HEK293 (cell line): Measurements from ENCODE around the gene NUMA1.

Experiments
- PATZ1 ChIP-seq: fragments of 450-650 bp; formaldehyde crosslinking; IDR thresholded peaks from 2 replicates; pipeline ENCODE4 v1.5.1; 2016; ENCODE audit warnings: missing biosample characterization, missing genetic modification characterization
- PRDM10 ChIP-seq: fragments of 450-650 bp; formaldehyde crosslinking; IDR thresholded peaks from 2 replicates; pipeline ENCODE4 v1.5.1; 2016; ENCODE audit warnings: missing biosample characterization, missing genetic modification characterization
- SP7 ChIP-seq: fragments of 450-650 bp; formaldehyde crosslinking; IDR thresholded peaks from 2 replicates; pipeline ENCODE4 v1.5.1; 2016; ENCODE audit warnings: missing biosample characterization, missing genetic modification characterization
- TRIM28 ChIP-seq: IDR thresholded peaks from 2 replicates; pipeline ENCODE4 v1.6.1; 2011; ENCODE audit warnings: low read length, control low read depth, borderline replicate concordance
- ZBTB11 ChIP-seq: fragments of 450-650 bp; formaldehyde crosslinking; conservative IDR thresholded peaks from 2 replicates; pipeline ENCODE4 v1.5.1; 2016; ENCODE audit warnings: low read depth, missing biosample characterization, missing genetic modification characterization
- ZNF132 ChIP-seq: fragments of 450-650 bp; formaldehyde crosslinking; IDR thresholded peaks from 2 replicates; pipeline ENCODE4 v1.5.1; 2017; ENCODE audit warnings: missing biosample characterization, missing genetic modification characterization, borderline replicate concordance
- ZNF169 ChIP-seq: fragments of 450-650 bp; formaldehyde crosslinking; IDR thresholded peaks from 2 replicates; pipeline ENCODE4 v1.5.1; 2016; ENCODE audit warnings: missing biosample characterization, missing genetic modification characterization
- ZNF274 ChIP-seq, 2 experiments: fragments of 200-500 bp in 1 of 2; fragments of 450-650 bp in 1 of 2; sonication (Bioruptor generic) in 1 of 2; formaldehyde crosslinking in 1 of 2; IDR thresholded peaks; 2 replicates each; pipeline versions ENCODE4 v1.5.1 to v1.6.1; 2014 to 2016; ENCODE audit warnings: borderline replicate concordance in 1 of 2, inconsistent platforms in 1 of 2, low read length in 1 of 2, missing biosample characterization in 1 of 2, missing genetic modification characterization in 1 of 2
- ZNF518A ChIP-seq: fragments of 450-650 bp; formaldehyde crosslinking; conservative IDR thresholded peaks from 2 replicates; pipeline ENCODE4 v1.5.1; 2016; ENCODE audit warnings: low read depth, missing biosample characterization, missing genetic modification characterization
- ZNF561 ChIP-seq: fragments of 450-650 bp; IDR thresholded peaks from 2 replicates; pipeline ENCODE4 v1.5.1; 2018; ENCODE audit warnings: missing biosample characterization, missing genetic modification characterization, borderline replicate concordance
- ZSCAN18 ChIP-seq: fragments of 450-650 bp; formaldehyde crosslinking; IDR thresholded peaks from 2 replicates; pipeline ENCODE4 v1.5.1; 2016; ENCODE audit warnings: missing biosample characterization, missing genetic modification characterization
- ZSCAN23 ChIP-seq: fragments of 450-650 bp; formaldehyde crosslinking; IDR thresholded peaks from 2 replicates; pipeline ENCODE4 v1.5.1; 2016; ENCODE audit warnings: missing biosample characterization, missing genetic modification characterization

NUMA1 gene

GRCh38 chr11:72102946-72103753 lies 22.8 kb upstream of the NUMA1 start, which contains the start of gene LAMTOR1 (continued):
- TF ChIP-seq ZNF518A (tag by site-specific recombination), result peak; percentile 52; the same call in 1 of the 2 replicates
- no peak for TF ChIP-seq ZSCAN23 (tag by site-specific recombination)
- TF ChIP-seq ZNF274 (IDR thresholded peaks at IDR 0.05; ENCODE audit: low read length), result no peak
- TF ChIP-seq ZNF274 (tag by site-specific recombination; IDR thresholded peaks at IDR 0.05; ENCODE audit: borderline replicate concordance), result no peak
- no peak for TF ChIP-seq PRDM10 (tag by site-specific recombination)
- TF ChIP-seq ZSCAN18, result no peak
- TF ChIP-seq TRIM28, result no peak
- TF ChIP-seq SP7 (tag by site-specific recombination), result peak; percentile 36; the same call in 1 of the 2 replicates
- TF ChIP-seq ZNF132 (tag by site-specific recombination), result no peak
- TF ChIP-seq ZBTB11 (tag by site-specific recombination), result peak; percentile 96
- peak; percentile 91 for TF ChIP-seq PATZ1 (tag by site-specific recombination)
- 0 out of 2 replicates have a peak, but pooled peaks have one; percentile 35 for TF ChIP-seq ZNF561
- no peak for TF ChIP-seq ZNF169
- TF ChIP-seq, all 188 proteins: peak for 27
